GM12872 (cell line): Measurements from ENCODE around the gene MYOCD.

Experiments used
- CTCF ChIP-seq: IDR thresholded peaks from 3 replicates; pipeline ENCODE4 v1.5.1; 2011; ENCODE audit warnings: low read depth, mild to moderate bottlenecking, low read length, moderate library complexity; ENCODE audit not compliant: insufficient read depth

MYOCD gene

GRCh38 chr17:12667299-12667958 lies 1.7 kb downstream of the MYOCD start:
- peak; percentile 23; the same call in 1 of the 3 replicates for TF ChIP-seq CTCF

- no peak for TF ChIP-seq CTCF
Measured at GRCh38 chr17:12671906-12672305, 6.2 kb downstream of the MYOCD start.

- TF ChIP-seq CTCF = no peak
Measured at GRCh38 chr17:12672947-12673346, 7.3 kb downstream of the MYOCD start.

GRCh38 chr17:12673788-12674187 lies 8.1 kb downstream of the MYOCD start:
- TF ChIP-seq CTCF = no peak

- TF ChIP-seq CTCF = no peak
Measured at GRCh38 chr17:12680407-12680897, 14.8 kb downstream of the MYOCD start.

- TF ChIP-seq CTCF = no peak
Measured at GRCh38 chr17:12680993-12681392, 15.3 kb downstream of the MYOCD start.

- TF ChIP-seq CTCF = no peak
Measured at GRCh38 chr17:12683299-12683698, 17.6 kb downstream of the MYOCD start.
